NCI-H1436 treated with DMSO at 0.1 percent for 48 hours (cell line): ENCODE data around the gene CDX1.

Experiments used
- DNase-seq: peaks from one replicate; lab custom pipeline; 2025; lab: John Stamatoyannopoulos, UW

The CDX1 gene

DNA sequence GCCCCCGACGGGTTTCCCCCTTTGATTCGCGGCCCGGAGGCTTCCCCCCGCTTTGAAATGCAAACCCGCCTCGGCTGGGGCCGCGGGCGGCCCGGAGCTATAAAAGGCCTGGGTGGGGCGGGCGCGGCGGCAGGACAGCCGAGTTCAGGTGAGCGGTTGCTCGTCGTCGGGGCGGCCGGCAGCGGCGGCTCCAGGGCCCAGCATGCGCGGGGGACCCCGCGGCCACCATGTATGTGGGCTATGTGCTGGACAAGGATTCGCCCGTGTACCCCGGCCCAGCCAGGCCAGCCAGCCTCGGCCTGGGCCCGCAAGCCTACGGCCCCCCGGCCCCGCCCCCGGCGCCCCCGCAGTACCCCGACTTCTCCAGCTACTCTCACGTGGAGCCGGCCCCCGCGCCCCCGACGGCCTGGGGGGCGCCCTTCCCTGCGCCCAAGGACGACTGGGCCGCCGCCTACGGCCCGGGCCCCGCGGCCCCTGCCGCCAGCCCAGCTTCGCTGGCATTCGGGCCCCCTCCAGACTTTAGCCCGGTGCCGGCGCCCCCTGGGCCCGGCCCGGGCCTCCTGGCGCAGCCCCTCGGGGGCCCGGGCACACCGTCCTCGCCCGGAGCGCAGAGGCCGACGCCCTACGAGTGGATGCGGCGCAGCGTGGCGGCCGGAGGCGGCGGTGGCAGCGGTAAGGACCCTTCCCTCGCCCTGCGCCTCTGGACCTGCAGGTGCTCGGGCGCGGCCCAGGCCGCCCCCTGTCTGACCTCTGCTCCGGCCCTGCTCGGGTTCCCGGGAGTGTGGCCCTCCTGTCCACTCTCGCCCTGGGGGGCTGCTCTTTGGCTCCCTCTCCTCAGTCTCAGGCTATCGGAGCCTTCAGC lies at the start of gene CDX1:
Gene CDX1 (plus strand): TSS at position 129 of the 862 bp plus-strand sequence. CDS start 99 bp downstream, at position 228.
- no peak for DNase-seq

DNA sequence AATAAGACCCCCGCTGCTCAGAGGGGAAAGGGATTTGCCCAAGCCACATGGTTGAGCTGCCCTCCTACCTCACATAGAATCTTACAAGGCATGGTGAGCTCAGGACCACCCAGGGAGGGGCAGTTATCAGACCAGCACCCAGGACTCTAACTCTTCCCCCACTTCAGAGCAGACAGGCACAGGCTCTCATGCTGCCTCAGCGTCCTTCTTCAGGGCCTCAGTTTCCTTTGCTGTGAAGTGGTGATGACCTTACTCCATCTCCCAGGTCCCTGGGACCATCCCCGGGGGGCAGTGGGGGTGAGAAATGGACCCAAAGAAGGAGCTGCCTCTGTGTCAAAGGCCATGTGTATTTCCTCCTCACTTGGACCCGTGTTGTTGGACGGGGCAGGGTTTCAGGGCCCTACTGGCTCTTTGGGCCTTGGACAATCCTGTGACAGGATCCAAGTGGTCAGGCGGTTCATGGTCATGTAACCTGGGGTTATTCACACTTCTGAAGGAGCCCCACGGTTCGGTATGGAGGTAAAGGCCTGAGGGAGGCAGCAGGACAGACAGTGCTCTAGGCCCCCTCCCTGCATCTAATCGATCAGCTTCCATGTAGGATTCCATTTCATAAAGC lies 48.5 kb upstream of the CDX1 start:
- no peak for DNase-seq

DNA sequence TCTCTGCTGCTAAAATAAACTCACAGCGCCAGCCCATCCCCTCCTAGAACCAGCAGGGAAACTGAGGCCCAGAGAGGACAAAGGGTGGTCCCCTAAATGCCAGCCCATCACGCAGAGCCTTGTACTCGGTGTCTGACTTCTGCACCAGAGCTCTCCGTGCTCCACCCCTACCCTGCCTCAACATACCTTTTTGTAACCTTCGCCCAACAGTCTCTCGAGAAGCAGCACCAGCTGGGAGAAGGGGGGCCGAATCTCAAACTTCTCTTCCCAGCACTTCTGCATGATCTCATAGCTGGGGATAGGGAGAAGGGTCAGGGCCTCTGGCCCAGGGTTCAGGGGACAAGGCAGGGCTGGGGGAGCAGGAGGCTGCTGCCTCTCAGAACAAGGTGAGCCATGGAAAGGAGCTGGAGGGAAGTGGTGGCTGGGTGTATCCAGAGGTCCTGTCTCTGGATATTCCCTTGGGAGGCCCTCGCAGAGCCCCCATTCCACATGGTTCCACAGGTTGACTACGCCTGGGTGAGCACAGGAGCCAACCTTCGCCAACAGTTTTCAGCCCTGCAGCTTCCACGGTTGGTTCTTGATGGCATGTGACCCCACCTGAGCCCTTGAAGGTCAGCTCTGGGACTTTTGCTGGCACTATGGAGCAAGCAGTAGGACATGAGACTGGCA lies 47.9 kb upstream of the CDX1 start:
- no peak for DNase-seq

DNA sequence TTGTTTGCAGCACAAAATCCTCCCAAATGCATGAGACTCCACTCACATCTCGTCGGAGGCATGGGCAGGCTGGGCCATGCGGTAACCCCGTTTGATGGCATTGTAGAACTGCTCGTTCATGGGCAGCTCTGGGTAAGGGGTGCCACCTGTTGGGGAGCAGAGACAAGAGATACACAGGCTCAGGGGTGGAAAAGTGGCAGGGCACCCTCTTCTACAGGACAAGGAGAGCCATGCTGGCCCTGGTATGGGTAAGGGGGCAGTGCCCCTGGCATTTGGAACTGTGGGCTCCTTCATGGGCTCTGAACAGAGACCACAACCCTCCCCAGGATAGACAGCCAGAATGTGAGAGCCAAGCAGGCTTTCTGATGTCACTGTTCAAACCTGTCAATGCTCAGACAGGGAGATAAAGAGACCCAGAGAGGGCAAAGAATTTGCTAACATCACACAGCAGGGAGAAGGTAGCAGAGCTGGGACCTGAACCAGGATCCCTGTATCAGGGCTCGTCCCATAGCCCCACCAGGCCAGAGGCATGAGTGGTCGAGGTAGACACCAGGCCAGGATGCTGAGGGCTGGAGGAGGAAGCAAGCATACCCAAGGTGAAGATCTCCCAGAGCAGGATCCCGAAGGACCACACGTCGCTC lies 47.0 kb upstream of the CDX1 start:
- DNase-seq: no peak

DNA sequence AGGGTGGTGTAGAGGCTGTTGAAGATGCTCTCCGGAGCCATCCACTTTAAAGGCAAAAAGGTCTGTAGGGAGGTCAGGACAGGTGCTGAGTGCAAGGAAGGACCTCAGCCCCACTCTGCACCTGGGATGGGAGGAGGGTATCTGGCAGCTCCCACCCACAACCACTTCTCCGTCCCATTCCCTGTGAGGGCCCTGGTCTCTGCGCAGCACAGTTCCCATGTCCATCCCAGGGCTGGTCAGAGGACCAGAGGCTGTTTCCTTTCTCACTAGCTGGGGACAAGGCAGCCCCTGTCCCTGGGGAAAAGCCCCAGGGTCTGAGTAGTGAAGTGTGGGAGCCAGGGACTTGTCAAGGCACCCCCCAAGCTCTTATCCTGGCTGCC lies 46.5 kb upstream of the CDX1 start:
- no peak for DNase-seq

DNA sequence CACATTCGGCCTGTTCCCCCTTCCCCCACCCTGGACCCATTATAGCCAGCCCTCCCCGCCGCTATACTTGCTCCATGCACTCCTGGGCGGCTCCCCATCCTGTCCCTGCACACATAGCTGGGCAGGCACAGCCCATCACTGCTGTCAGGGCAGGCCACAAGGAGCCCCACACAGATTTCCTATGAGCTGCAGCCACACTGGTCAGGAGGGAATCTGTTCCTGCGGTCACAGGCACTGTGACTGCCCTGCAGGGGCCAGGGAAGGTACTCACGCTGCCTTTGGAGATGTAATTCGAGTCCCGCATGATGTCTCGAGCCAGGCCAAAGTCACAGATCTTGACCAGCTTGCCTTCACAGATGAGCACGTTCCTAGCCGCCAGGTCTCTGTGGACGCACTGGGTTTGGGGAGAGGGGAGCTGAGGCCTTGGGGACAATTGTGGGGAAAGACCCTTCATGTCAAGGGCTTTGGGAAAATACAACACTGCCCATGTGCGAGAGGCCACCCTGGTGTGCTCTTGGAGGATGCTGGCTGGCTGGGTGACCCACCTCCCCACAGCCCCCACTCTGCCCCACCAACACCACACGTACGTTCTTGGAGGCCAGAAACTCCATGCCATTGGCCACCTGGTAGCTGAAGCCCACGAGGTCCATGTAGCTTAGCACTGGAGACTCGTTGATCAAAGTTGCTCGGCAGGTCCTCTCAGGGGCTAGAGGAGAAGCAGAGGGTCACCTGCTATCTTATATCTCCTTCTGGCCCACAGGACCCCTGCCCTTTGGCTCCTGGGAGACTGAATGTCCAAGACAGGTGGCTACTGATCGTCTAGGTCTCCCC lies 45.7 kb upstream of the CDX1 start:
- no peak for DNase-seq

DNA sequence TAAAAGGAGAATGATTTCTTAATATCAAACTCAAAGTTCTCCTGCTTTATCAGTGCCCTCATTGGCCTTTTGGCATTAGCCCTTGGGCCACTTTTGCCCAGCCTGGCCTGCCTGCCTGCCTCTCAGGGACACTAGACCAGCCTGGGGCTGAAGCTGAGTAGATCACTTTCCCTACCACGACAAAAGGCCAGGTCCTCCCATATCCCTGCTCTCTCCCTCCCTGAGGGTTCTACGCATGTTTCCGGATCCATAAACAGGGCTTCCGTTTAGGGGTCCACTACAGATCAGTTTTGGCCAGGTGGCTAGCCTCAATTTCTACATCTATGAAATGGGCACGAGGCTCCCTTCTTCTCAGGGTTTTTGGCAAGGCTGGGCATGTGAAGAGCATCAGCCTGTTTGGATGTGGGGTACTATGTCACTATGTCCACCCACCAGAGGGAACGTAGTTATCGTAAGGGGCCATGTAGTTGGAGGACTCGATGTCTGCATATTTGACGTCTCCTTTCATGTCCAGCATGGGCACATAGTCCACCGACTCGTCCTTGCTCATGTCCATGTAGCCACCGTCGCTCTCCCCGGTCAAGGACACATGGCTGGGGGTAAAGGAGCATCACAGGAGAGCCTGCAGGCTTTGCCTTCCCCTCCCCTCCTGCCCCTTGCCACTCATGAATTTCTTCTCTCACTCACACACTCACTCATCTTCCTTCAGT lies 45.0 kb upstream of the CDX1 start:
- DNase-seq: no peak

DNA sequence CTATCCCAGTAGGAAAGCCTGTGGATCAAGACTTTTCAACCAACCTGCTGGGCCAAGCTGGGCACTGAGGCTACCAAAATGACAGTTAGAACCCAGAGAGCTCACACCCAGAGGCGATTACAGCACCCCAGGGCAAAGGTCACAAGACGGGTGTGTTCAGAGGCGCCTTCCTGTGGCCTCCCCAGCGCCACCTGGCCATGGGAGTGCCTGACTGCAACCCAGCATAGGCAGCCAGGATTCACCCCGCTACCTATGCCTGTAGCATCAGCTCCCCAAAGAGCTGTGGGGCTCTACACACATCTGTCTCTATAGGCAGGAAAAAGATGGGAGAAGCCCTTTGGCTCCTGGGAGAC lies 44.4 kb upstream of the CDX1 start:
- DNase-seq: no peak

DNA sequence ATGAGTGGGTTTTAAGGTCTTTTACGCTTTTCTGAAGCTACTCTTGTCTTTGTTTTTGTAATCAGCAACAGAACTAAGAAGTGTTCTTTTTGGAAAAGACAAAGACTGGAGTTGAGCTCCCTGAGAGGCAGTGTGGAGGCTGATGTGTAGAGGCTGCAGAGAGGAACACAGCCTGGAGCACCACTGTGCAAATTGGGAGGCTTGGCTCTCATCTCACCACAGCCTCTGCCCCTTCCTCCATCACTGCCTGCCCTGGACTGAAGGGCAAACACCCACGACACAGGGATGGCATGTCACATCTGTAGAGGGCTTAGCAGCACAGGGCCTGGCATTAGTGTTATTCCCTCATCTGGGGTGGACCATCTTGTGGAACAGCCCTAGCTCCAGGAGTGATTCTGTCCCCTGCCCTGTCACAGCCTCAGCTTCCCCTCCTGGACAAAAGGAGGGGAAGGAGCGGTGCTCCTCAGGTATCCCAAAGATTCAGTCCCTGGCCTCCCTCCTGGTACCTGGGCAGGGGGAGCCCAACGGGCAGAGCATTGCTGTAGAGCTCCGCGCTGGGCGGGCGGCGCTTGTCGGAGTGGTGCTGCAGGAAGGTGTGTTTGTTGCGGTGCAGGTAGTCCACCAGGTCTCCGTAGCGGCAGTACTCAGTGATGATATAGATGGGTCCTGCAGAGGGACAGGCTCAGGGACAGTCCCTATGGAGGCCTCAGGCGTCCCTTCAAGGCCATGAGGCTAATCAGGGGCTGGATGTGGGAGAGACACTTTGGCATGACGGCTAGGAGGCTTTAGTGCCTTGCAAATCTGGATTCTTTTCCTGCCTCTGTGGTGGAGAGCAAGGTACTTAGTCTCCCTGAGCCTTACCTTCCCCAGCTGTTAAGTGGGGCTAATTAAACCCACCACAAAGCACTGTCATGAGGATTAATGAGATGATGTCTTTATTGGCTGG lies 43.8 kb upstream of the CDX1 start:
- DNase-seq: no peak

DNA sequence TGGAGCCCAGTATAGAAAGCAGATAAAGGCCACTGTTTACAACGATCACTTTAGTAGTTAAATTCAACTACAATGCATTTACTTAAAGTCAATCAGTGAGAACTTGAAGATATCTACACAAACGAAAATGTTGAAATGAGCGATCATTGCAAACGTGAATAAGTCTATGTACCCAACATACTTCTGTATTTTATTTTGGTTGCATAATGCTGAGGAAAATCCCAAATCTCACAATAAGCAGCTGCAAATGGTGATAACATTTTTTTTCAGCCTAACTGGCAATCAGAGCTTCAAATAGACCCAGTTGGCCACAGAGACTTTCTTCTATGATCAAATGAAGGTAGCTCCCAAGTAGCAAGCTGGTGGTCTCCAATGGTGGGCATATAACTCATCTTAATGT lies 43.0 kb upstream of the CDX1 start:
- no peak for DNase-seq

DNA sequence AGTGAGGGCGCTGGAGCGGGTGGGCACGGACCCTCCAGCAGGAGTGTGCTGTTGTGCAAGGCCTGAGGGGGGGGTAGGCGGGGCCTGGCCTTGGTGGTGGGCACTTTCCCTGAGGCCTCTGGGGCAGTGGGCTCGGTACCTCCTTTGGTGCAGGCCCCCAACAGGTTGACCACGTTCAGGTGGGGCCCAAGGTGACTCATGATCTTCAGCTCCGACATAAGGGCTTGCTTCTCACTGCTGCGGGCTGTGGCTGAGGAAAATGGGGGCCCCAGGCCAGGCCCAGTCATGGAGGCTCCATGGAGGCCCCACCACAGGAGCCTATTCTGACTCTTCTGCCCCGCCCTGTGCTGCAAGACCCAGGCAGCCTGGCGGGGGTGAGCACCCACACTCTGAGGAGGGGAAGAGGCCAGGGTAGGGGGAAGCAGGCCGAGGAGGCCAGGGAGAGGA lies 42.4 kb upstream of the CDX1 start:
- DNase-seq: no peak

DNA sequence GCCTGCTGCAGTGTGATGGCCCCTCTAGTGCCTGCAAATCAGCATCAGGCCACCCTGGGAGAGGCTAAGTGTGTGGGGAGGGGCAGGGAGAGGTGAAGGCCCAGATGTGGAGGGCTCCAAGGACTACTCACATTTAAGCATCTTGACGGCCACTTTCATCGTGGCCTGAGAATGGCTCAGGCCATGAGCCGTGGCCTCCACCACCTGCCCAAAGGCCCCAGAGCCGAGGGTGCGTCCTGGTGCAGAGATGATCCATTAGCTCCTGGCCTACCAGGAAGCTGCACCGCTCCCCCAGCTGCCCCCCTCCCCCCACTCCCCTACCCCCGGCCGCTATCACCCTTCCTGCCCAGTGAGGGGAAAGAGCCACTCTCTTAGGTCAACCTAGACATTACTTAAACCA lies 42.0 kb upstream of the CDX1 start:
- no peak for DNase-seq

DNA sequence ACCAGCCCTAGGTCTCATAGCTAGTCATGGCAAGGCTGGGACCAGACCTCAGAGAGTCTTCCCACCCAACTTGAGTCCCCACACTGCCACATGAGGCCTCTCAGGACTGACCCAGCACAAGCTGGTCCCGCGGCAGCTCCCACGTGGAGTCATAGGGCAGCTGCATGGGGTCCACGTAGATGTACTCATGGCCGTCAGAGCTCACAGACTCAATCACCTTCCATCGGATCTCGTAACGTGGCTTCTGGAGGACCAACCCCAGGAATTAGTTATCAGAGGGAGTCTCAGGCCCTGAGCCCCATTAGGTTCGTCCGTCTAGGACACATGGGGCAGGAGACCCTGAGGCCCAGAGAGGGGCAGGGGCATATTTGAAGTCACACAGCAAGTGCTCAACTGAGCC lies 41.2 kb upstream of the CDX1 start:
- DNase-seq: no peak

DNA sequence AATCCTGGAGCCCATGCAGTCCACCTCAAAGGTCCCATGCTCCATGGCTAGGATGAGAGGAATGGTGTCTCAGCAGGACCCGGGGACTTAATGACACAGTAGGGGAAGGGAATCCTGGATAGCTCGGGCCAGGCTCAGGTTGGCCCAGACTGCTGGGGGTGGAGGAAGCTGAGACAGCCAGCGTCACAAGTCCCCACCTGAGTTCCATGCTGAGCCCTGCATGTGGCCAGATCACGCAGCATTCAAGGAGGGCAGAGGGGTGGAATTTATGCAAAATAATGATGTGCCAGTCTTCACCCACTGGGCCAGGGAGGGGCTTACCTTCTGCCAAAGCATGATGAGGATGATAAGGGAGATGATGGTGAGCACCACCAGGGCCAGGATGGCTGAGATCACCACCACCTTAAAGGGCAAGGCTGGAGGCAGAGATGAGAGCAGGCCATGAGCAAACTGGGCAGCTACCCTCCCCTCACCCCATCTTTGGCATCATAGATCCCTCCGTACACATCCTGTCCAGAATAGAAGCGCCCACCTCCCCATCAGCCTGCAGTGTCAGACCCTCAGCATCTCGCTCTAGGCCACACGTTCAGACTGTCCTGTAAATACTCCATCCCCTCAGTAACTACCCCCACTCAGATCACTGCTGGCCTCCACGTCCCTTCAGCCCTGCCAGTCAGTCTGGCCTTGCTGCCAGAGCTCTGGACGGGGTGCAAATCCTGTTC lies 40.2 kb upstream of the CDX1 start:
- no peak for DNase-seq

DNA sequence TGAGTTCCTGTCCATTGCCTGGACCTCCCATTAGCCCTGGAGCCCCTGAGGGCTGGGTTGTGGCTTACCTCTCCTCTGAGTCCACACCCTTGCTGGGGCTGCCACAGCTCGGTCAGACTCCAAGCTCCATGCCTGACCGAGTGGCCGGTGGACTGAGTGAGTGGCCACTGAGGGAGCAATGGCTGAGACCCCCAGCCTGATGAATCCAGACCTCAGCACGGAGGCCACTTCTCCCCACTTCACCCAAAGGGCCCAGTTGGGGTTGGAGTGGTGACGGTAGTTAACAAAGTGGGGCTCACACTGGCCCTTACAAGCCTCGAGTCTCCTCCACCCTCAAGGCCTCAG lies 39.7 kb upstream of the CDX1 start:
- DNase-seq: no peak

DNA sequence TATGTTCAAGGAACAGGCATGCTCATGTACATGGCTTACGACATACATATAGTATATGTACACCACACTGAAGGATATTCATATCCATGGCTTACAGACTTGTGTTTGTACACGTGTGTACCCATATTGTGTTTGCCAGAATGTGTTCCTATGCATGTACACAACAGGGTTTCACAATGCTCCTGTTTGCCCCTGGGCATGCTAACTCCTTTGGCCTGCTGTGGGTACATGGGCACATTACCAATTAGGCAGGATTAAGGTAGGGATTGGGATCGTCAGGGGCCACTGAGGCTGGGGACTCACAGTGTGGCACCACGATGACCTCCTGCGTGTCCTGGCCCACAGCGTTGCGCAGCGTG lies 37.1 kb upstream of the CDX1 start:
- no peak for DNase-seq

DNA sequence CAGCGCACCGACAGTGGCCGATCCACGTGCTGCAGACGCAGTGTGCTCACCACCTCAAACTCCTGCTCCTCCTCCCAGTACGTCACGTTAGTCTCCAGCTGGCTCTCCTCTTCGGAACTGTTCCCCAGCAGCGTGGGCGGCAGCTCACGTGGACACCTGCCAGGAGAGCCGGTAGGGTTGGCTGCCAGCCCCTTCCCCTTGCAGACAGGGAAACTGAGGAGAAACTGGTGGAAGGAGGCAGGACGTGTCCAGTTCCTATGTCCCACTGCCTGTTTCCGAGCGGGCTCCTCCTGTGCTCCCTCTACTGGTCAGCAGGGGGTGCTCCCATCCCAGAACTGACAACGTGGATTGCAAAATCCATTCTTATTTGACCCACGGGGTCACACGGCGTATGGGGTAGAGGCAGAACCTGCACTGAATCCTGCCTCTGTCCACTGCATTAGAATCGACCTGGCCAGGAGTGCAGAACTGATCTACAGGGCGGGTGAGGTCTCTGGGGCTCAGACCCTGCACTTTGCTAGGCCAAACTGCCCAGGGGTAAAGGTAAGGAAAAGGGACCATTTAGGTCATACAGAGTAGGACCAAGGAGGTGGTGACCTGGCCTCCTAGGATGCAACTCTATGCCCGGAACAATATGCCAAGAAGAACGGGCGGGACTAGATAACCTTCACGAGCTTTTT lies 36.6 kb upstream of the CDX1 start:
- no peak for DNase-seq

DNA sequence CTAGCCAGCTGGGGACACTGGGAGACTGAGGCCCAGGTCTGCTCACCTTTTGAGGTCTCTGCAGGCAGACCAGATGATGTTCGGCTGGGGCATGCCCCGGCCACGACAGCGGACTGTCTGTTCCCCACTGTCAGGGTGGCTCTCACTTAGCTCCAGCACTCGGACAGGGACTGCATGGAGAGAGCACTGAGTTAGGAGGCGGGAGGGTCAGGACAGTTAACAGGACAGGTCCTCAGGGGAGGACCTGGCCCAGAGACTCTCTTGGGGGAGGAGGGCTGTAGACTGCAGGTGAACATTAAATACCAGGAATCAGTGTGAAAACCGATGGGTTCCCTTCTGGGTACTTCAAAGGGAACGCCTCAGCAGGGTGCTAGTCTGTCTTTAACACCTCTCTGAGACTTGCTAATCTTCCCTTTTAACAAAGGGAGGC lies 36.1 kb upstream of the CDX1 start:
- DNase-seq: no peak

DNA sequence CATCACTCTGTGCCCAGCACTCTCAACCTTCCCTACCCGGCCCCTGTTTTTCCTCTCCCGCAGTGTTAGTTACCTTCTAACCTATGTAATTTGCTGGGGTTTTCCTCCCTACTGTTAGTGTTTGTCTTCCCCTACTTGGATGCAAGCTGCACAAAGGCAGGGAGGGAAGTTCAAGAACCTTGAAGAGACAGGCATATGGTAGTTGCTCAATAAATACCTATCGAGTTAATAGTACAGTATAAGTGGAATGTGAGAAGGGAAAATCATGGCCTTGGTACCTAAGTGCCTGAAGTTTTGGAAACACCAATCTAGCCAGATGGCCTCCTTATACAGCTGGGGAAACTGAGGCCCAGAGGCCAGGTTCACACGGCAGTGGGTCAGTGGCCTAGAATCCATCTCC lies 35.1 kb upstream of the CDX1 start:
- DNase-seq: no peak
